ENCODE measurements around the gene ESPNL.

The ESPNL gene

DNA sequence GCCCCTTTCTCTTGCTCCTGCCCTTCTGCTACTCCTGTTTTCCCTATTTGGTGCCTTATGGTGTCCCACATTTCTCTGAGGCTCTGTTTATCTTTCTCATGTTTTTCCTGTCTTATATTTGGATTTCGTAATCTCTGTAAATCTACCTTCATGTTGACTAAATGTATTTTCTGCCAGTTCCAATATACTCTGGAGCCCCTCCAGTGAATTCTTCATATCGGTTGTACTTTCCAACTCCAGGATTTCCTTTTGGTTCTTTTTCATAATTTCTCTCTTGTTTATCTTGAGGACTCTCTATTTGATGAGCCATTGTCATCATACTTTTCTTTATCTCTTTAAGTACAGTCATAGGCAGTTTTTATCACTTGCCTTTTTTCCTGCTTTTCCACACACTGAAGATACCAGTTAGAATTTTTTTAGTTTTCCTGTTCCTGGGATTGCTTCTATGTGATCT, 20.2 kb upstream of the ESPNL start:
- no peak for DNase-seq (ENCODE audit: low read depth in 3 of 3)

DNA sequence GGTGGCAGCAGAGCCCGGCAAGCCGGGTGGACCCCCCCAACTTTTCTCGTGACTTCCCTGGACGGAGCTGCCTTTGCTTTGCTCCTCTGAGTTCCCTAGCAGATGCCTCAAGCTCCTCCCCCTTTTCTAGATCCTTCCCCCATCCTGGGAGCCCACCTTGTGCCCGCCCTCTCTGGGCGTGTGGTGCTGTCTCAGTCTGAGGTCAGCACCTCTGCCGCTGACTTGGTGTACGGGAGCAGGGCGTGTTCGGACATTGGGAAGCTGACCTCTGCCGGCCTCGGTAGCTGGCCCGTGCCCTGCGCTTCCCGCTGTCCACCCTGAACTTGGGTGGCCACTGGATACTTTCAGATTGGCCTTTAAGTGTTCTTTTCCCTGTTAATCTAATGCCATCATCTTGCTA, 19.6 kb upstream of the ESPNL start:
- no peak for DNase-seq (ENCODE audit: low read depth in 3 of 3)

DNA sequence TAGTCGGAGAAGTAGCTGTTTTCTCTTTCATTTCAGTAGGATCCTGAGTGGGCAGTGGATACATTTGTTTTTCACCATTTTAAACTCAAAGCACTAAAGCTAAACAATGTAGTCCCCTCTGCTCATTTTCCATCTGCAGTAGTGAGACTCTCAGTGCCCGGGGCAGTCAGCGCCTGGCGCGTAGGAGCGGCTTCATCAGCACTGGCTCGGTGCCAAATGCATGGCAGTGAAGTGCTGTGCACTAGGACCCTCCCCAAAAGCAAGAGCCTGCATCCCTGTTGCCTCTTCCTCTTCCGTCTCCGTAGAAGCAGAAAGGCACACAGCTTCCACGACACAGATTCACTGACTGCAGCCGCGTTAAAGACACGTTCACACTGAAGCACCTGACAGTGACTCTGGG, 19.0 kb upstream of the ESPNL start:
- no peak for DNase-seq (ENCODE audit: low read depth in 3 of 3)

DNA sequence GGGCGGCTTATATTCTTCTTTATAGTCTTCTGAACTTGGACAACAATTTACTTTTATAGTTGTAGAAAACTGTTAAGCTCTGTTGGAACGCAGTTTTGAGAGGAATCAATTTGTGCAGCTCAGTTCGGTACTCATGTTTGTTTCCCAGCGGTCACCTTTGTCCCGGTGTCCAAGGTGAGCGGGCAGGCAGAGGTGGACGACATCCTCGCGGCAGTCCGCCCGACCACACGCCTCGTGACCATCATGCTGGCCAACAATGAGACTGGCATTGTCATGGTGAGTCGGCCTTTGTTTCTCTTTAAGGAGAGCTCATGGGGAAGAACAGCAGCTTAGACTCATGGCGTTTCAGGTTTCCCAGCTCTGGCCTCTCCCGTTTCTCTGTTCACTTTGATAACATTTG, 18.6 kb upstream of the ESPNL start:
- no peak for DNase-seq (ENCODE audit: low read depth in 3 of 3)

DNA sequence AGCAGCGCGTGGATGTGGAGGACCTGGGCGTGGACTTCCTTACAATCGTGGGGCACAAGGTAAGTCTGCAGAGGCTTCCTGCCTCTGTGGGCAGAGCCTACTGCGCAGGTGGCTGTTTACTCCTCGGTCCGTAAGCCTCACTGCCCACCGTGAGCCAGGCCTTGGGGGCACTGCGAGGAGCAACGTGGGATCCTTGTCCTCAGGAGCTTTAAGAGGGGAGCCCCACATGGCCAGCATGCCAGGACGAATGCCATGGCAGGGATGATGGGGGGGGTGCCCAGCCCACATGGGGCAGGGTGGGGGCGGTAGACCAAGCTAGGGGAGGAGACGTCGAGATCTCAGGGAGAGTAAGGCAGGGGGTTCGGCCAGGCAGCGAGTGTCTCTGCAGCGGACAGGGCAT, 18.0 kb upstream of the ESPNL start:
- DNase-seq (ENCODE audit: low read depth in 3 of 3) = no peak

DNA sequence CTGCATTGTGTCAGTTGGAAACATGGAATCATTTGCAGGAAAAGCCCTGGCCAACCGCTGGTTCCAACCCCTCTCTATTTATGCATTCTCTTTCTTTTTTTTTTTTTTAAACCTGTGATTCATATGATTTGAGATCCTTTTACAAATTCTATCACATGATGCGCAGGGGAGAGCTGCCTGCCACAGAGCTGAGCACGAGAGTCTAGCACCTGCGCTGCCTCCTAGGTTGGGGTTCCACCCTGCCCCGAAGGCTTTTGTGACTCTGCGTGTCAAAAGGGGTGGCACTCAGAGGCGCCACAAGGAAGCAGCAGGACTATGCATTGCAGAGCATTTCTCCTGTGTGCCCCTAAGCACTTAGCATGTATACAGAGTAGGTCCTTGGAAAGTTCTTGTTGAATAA, 17.3 kb upstream of the ESPNL start:
- DNase-seq (ENCODE audit: low read depth in 3 of 3) = no peak

DNA sequence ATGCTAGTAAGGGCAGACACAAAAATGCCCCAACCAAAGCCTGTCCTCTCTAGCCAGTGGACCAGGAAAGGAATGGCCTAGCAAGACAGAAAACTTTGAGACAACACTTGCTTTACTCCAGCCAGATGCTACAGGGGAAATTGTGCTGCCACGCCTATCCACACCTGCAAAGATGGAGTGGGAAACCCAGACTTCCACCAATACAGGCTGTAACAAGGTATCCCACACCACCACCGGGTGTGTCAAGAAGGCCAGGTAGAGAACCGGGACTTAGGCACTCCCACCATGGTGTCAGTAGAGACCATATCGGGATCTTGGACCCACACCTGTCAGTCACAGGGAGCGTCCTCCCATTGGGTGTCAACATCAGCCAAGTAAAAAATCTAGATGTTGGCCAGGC, 16.2 kb upstream of the ESPNL start:
- DNase-seq (ENCODE audit: low read depth in 3 of 3) = no peak

DNA sequence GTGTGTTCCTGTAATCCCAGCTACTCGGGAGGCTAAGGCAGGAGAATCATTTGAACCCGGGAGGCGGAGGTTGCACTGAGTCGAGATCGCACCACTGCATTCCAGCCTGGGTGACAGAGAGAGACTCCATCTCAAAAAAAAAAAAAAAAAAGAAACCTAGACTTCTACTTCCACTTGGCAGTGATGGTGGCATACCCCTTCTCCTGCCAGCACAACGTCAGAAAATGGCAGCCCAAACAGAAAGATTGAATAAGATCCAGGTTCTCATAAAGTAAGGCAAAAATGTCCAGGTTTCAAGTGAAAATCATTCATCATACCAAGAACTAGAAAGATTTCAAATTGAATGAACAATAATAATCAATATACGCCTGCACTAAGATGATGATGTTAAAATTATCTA, 15.4 kb upstream of the ESPNL start:
- DNase-seq (ENCODE audit: low read depth in 3 of 3) = no peak

DNA sequence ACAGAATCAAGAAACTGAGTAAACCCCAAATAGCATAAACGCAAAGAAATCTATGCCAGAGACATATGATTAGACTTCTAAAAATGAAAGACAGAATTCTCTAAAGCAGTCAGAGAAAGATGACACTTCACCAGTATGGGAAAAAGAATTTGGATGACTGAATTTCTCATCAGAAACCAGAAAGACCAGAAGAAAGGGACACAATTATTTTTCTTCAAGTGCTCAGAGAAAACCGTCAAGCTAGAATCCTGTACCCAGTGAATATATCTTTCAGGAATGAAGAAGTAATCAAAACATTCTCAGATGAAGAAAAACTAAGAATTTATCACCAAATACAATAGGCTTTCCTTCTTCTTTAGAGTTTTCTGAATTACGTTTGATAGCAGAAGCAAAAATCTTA, 14.2 kb upstream of the ESPNL start:
- DNase-seq (ENCODE audit: low read depth in 3 of 3) = no peak

DNA sequence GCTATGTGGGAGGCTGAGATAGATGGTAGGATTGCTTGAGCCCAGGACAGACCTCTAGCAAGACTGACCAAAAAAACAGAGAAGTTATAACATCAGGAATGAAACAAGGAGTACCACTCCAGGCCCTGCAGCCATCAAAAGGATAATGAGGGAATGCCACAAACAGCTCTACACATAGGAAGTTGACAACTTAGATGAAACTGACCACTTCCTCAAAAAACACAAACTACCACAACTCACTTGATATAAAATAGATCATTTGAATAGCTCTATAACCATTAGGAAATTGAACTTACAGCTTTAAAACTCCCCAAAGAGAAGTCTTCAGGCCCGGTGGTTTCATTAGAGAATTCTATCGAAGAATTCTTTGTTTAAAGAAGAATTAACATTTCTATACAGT, 12.9 kb upstream of the ESPNL start:
- no peak for DNase-seq (ENCODE audit: low read depth in 3 of 3)

DNA sequence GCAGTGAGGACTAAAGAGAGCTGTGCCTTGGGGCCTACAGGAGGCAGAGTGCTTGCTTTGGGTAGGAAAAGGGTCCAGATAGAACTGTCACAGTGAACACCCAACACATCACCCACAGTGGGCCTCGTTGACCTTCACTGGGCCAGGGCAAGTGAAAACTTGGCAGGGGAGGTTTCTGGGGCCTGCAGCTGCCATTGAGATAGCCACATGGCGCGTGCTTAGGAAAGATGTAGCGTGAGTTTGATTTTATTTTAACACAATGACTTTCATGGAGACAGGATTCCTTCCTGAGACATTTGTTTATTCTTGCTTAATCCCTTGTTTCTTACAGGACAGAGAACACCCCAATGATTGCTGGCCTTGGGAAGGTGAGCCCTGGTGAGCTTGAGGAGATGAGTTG, 9.3 kb upstream of the ESPNL start:
- no peak for DNase-seq (ENCODE audit: low read depth in 3 of 3)

DNA sequence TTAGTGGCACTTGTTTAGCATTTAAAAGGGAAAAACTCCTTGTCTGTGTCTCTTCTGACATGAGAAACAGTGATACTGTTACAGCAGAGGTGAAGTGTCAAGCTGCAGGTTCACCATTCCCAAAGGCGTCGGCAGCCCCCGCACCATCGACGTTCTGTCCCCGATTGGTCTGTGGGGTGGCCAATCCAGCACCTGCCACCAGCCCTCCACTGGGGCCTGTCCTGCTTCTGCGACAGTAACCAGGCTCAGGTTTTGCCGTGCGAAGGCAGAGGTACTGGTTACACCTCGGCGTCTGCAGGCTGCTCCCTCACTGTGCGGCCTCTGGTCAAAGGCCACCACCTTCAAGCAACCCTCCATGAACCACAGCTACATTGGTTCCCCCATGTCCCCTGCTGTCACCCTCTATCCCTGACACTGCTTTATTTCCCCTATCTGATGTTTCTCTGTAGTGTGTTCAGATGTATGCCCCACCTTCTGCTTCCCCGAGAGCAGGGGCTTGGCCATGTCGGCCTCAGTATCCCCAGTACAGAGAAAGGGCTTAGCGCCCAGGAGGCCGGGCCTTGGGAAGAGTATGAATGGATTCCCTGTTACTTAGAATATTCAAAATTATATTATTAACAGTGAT, 8.6 kb upstream of the ESPNL start:
- DNase-seq (ENCODE audit: low read depth in 3 of 3) = no peak

DNA sequence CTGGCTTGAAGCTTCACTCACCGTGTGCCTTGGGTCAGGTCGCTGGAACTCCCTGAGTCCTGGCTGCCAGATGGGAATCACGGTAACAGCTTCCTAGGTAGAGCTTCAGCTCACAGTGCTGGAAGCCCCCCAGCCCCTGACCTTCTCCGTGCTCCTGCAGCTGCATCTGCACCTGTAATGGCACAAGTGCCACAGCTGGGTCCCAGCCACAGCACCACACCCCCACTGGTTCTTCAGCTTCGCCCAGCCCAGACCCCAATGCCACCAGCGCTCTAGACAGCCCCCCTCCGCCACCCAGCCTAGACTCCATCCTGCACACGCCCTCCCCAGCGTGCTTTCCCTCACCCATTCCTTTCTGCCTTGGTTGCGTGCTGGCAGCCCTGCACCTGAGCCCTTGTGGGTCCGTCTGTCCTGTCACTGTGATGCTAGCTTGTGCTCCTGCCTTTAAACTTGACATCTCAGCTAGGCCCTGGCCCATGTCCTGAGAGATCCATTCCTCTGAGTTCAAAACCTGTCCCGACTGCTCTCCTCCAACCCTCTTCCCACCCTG, 7.6 kb upstream of the ESPNL start:
- no peak for DNase-seq (ENCODE audit: low read depth in 3 of 3)

DNA sequence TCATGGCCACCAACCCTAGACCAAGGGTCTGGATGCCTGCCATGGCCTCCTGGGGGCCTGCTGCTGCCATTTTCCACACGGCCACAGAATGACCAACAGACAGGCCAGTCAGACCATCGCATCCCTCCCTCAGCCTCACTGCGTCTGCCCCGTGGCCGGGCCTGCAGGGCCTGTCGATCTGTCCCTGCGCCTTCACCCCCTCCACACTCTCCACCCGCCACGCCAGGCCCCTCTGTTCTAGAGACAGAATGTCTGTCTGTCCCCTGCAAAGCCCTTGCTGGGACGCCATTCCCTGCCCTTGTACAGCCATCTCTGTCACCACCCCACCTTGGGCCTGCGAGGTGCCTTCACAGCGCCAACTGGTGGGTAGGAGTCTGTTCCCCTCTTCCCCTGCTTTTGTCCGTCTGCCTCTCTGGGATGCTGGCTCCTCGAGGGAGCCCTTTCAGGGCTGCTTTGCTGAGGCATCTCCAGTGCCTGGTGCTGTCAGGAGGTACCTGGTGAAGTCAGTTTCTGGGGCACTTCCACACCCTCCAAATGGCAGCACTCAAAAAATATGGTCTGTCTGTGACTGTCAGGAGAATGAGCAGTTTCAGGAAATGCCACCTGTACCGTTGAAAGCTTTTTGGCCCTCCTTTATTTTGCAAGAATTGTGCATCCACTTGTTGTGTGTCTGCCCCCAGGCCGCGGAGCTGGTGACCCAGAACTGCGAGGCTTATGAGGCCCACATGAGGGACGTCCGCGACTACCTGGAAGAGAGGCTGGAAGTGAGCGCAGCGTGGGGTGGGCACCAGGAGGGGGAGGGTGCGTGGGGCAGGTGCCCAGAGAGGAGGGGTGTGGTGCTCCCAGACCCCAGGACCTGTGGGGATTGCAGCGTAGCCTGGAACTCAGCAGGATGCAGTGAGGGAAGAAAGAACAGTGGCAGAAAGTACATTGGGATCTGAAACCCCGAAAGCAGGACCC, 6.7 kb upstream of the ESPNL start:
- no peak for DNase-seq (ENCODE audit: low read depth in 3 of 3)

DNA sequence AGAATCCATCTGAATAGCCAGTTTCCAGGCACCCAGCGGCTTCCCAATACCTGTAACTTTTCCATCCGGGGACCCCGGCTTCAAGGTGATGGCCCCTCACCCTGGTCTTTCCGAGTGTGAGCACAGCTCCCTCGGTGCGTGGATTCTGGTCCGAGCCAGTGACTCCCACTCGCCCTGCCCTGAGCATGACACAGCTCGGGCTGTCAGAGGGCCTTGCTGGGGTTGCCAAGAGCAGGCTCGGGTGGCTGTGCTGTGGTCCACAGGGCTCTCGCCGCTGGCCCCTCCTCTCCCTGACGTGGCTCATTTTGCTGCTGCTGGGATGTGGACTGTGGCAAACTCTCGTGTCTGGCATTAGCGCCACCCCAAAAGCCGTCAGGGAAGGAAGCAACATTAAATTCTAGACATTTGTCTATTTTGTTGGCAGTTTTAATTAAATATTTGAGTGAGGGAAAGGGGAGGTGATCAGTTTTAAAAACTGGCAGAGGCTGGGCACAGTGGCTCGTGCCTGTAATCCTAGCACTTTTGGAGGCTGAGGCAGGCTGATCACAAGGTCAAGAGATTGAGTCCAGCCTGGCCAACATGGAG, 5.6 kb upstream of the ESPNL start:
- DNase-seq (ENCODE audit: low read depth in 3 of 3) = no peak

DNA sequence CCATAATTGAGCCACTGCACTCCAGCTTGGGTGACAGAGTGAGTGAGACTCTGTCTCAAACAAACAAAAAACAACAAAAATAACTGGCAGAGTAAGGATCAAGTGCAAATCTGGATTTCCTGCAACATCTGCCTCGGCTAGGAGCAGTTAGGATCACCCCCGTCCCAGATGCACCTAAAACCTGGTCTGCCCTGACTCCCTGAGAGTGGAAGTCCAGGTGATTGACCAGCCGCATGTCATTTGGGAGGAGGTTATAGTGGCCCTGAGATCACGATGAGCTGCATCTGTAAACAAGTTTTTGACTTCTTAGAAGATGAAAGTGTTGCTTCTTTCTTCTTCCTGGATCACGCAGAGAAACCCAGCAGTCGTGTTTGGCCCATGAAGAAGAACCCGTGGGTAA, 5.0 kb upstream of the ESPNL start:
- DNase-seq (ENCODE audit: low read depth in 3 of 3) = no peak

DNA sequence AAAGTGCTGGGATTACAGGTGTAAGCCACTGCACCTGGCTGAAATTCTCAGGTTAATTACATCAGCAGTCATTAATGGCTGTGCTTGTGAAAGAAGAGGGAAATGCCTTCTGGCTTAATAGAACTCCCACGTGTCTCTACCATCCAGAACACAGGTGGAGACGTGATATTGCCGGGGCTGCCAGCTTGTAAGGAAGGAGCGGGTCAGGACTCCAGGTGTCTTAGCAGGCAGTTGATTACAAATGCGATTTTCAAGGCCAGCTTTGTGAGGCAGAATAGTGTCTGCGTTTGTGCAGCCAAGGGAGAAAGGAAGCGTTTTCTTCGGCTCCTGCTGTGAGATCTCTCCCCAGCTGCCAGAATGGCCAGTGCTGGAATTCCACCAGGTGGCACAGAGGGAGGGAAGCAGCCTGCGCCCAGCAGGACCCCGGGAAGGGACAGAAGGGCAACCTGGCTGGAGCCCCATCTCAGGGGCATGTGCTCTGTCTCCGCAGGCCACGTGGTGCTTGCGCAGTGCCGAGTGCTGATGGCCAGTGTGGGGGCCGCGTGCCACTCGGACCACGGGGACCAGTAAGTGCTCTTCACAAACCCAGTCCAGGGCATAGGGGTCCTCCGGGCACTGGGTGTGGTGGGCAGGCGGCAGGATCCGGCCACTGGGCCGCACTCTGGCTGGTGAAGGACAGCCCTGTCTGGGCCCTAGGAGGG, 3.7 kb upstream of the ESPNL start:
- no peak for DNase-seq (ENCODE audit: low read depth in 3 of 3)

DNA sequence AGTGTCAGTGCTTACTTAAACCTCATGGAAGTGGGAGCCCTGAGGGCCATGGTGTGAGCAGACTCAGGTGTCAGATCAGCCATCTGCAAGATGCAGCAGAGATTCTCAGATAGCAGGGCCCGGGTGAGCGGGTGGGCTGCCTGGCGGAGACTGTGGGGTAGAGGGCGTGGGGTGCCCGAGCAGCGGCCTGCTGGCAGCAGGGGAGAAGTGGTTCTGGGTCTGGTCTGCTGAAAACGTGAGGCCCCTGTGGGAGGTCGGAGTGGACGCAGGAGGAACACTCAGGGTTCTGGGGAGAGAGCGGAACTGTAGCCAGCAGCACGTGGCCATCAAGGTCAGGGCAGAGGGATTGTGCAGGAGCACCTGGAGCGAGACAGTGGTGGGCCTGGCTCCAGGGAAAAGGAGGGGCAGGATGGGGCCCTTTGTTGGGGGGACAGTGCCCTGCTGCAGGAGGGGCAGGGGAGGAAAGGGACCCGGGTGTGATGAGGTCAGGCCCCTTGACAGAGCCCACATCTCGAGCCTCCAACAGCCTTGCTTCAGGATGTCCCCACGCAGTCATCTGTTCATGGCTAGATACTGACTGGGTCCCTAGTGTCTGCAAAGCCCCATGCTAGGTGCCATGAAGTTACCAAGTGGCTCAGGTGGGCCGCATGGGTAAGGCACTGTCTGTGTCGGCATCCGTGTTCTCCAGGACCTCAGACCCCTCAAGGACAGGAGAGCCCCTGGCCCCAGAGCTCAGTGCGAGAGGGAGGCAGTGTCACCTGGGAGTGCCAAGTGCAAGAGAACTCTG, 2.7 kb upstream of the ESPNL start:
- DNase-seq (ENCODE audit: low read depth in 3 of 3) = no peak

DNA sequence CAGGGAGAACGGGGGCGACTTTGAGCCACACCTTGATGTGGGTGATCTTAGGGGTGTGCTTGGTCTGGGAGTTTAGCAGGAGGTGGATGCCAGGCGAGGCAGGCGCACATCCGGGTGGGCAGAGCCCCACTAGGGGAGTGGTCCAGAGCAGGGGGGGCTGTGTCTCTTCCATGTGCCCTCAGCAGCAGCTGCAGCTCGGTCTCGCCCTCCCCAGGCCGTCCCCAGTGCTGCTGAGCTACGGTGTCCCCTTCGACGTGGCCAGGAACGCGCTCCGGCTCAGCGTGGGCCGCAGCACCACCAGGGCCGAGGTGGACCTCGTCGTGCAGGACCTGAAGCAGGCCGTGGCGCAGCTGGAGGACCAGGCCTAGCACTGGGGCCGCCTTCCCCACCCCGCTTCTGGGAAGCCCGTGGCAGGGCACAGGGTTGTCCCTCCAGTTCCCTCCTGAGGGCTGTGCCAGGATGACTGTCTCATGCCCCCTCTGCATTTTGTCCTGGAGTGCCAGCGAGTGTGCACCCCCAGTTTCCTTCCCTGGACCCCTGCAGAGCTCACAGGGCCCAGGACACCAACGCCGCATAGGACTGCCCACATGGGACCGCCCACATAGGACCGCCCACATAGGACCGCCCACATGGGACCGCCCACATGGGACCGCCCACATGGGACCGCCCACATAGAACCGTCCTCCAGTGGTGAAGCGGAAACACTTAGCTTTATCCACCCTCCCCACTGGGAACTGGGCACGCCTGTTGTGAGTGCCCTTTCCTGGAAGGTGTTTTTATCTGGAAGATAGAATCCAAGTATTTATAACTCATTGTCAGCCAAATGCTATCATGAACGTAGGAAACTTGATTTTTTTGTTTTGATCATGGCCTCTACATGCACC, 1.9 kb upstream of the ESPNL start:
- DNase-seq (ENCODE audit: low read depth in 3 of 3) = no peak
